NCI-H69 (cell line): ENCODE results near the gene KDM4B.

ENCODE experiments used
- DNase-seq: peaks from one replicate; lab custom pipeline; 2025; lab: John Stamatoyannopoulos, UW

KDM4B gene

GRCh38 chr19:5035105-5035761, 66.3 kb downstream of the KDM4B start:
- no peak for DNase-seq

- no peak for DNase-seq
Observed at GRCh38 chr19:5035793-5036697, 67.1 kb downstream of the KDM4B start.

GRCh38 chr19:5036698-5037563, 68.0 kb downstream of the KDM4B start:
- peak; percentile 51 for DNase-seq

GRCh38 chr19:5037936-5038335, 69.0 kb downstream of the KDM4B start:
- DNase-seq: peak; percentile 81

- peak; percentile 58 for DNase-seq
Observed at GRCh38 chr19:5038631-5039271, 69.8 kb downstream of the KDM4B start.

- DNase-seq: no peak
Observed at GRCh38 chr19:5039642-5040543, 71.0 kb downstream of the KDM4B start.

GRCh38 chr19:5040544-5041167, 71.7 kb downstream of the KDM4B start:
- no peak for DNase-seq

GRCh38 chr19:5041168-5041912, 72.4 kb downstream of the KDM4B start:
- no peak for DNase-seq

- no peak for DNase-seq
Observed at GRCh38 chr19:5041913-5042187, 72.9 kb downstream of the KDM4B start.

- DNase-seq: peak; percentile 43
Observed at GRCh38 chr19:5042556-5042955, 73.6 kb downstream of the KDM4B start.

- no peak for DNase-seq
Observed at GRCh38 chr19:5045029-5045428, 76.1 kb downstream of the KDM4B start.

GRCh38 chr19:5045956-5046338, 77.0 kb downstream of the KDM4B start:
- no peak for DNase-seq

- peak; percentile 99 for DNase-seq
Observed at GRCh38 chr19:5046339-5047039, 77.6 kb downstream of the KDM4B start.

- DNase-seq: no peak
Observed at GRCh38 chr19:5047251-5047935, 78.5 kb downstream of the KDM4B start.

- peak; percentile 85 for DNase-seq
Observed at GRCh38 chr19:5048091-5048726, 79.3 kb downstream of the KDM4B start.

- DNase-seq: peak; percentile 21
Observed at GRCh38 chr19:5048727-5049553, 80.0 kb downstream of the KDM4B start.

- DNase-seq: no peak
Observed at GRCh38 chr19:5049561-5049960, 80.6 kb downstream of the KDM4B start.
